Left lung (tissue), 10 donors: ENCODE measurements around the gene NAIF1. TPM values are rescaled to one million over a fixed set of nuclear protein-coding genes. Genes with fewer than 3 reads are reported as not detected.
A peak's percentile ranks its signal among the peaks of the same experiment; 100 is the strongest.

Experiments
- ATAC-seq: fragments of 200-7000 bp; cut with Tn5 transposase; one replicate; pipeline ENCODE4 v1.9.1; 2020; ENCODE audit warnings: moderate library complexity
- DNase-seq, 4 donors: peaks; one replicate each; pipeline ENCODE4 v3.0.0-alpha.2; 2013 to 2020
- H3K27ac ChIP-seq, 2 donors: fragments of 200-600 bp; sonication (generic) in 1 of 2; one replicate each; pipeline versions ENCODE4 v1.5.0 to v1.8.0; 2020 to 2021
- H3K27me3 ChIP-seq, 2 donors: fragments of 200-600 bp; sonication (generic) in 1 of 2; one replicate each; pipeline versions ENCODE4 v1.5.0 to v1.8.0; 2020 to 2021
- H3K36me3 ChIP-seq, 2 donors: fragments of 200-600 bp; sonication (generic) in 1 of 2; one replicate each; pipeline versions ENCODE4 v1.5.0 to v1.8.0; 2020 to 2021
- H3K4me1 ChIP-seq, 2 donors: fragments of 200-600 bp; one replicate each; pipeline ENCODE4 v1.8.0; 2021
- H3K4me3 ChIP-seq, 2 donors: fragments of 200-600 bp; sonication (generic) in 1 of 2; one replicate each; pipeline versions ENCODE4 v1.5.0 to v1.8.0; 2020 to 2021; ENCODE audit warnings: mild to moderate bottlenecking in 1 of 2
- H3K9me3 ChIP-seq, 2 donors: fragments of 200-600 bp; sonication (generic) in 1 of 2; one replicate each; pipeline versions ENCODE4 v1.5.0 to v1.8.0; 2020 to 2021
- CTCF ChIP-seq, 2 donors: fragments of 200-600 bp; sonication (generic) in 1 of 2; IDR thresholded peaks; one replicate each; pipeline versions ENCODE4 v1.5.0 to v1.8.0; 2021; ENCODE audit warnings: antibody characterized with exemption in 2 of 2
- intact Hi-C, 2 donors: fragments of 100-400 bp; cut with DNase I; formaldehyde crosslinking; loops; one replicate each; pipeline versions ENCODE4 v1.11.2 to v1.14.2; 2022
- polyA plus RNA-seq, 6 donors: library from polyadenylated mRNA; unstranded; fragments of 120-200 nt; gene quantifications; one replicate each; pipeline ENCODE4 v1.2.1, GENCODE V29; 2013; ENCODE audit not compliant: insufficient read length in 6 of 6
- total RNA-seq, 2 donors: library from RNA; stranded (reverse); fragmentation: NEBNext Ultra II Directional; extraction: Animal tissue kit (Norgen Biotek cat#: 25700); gene quantifications; one replicate each; pipeline ENCODE4 v1.2.1, GENCODE V29; 2021
- donor health status: DM: no; HTN: yes; CAD: no.
- donor health status: DM: no; HTN: no; CAD: no.

The NAIF1 gene
- total and polyA plus RNA-seq, 8 donors = 7.7 to 11.5 (median 9.4) TPM

- intact Hi-C loops = no loop called here
- ATAC-seq (no peak), DNase-seq (no peak)
- Histone ChIP-seq H3K4me1 (peaks cover 23 to 57% of the 10 kb centered on the region in 2 donors), H3K27ac (peak overlapping the region; percentile 49 to 75), H3K9me3 (no peaks in the 10 kb centered on the region), H3K36me3 (no peaks in the 10 kb centered on the region), H3K4me3 (no peak overlapping the region), H3K27me3 (no peaks in the 10 kb centered on the region)
- no peak for TF ChIP-seq CTCF (IDR thresholded peaks at IDR 0.05)
Observed at GRCh38 chr9:128056086-128056485, 11.0 kb downstream of the NAIF1 start.

DNA sequence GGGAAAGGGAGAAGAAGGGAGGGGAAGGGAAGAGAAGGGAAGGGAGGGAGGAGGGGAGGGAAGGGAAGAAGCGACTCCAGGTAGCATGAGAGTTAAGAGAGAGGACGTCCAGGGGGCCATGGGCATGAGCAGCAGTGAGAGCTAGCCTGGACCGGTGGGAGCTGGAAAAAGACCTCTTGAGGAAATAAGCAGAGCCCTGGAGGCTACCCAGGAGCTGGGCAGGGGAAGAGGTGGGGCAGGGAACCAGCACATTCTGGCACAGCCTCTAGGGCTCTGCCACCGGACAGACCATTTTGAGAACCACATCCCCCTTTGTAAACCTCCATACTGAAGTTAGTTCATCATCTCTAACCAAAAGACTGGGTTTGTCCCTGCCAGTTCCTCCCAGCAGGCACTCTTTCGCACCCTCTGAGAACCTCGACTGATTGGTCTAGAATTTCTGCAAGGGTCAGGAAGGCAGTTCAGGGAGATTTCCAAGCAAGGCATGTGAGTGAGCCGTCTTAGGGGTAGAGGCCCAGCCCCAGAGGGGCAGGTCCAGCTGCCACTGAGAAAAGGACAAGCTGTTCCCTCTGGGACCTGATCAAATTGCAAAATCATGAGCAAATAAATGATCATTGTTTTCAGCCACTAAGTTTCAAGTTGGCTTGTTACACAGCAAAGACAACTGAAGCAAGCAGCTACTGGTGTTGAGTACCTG is 11.6 kb downstream of the NAIF1 start:
- no peak for TF ChIP-seq CTCF (IDR thresholded peaks at IDR 0.05)
- peak overlapping the region; percentile 49 to 75 for H3K27ac ChIP-seq

GRCh38 chr9:128054087-128054486 is 13.0 kb downstream of the NAIF1 start:
- Histone ChIP-seq H3K27ac (peak overlapping the region; percentile 19 to 87), H3K9me3 (no peaks in the 10 kb centered on the region), H3K36me3 (no peaks in the 10 kb centered on the region), H3K4me1 (peaks cover 23 to 48% of the 10 kb centered on the region in 2 donors), H3K27me3 (no peaks in the 10 kb centered on the region), H3K4me3 (no peak overlapping the region)
- intact Hi-C loops = no loop called here
- TF ChIP-seq CTCF (IDR thresholded peaks at IDR 0.05) = no peak
- peak; percentile 44 for ATAC-seq
- no peak for DNase-seq

More for the DNA sequence above, 11.6 kb downstream of the NAIF1 start:
- DNase-seq (peak in 2 of 4 donors; percentile 57 to 58), ATAC-seq (peak; percentile 64)
- Histone ChIP-seq H3K36me3 (no peaks in the 10 kb centered on the region), H3K27me3 (no peaks in the 10 kb centered on the region), H3K4me1 (peaks cover 23 to 51% of the 10 kb centered on the region in 2 donors), H3K4me3 (no peak overlapping the region), H3K9me3 (no peaks in the 10 kb centered on the region)
- intact Hi-C loops = no loop called here

- intact Hi-C loops = no loop called here
- no peak for TF ChIP-seq CTCF (IDR thresholded peaks at IDR 0.05)
- peaks cover 23 to 48% of the 10 kb centered on the region in 2 donors for H3K4me1 ChIP-seq
- ATAC-seq = peak; percentile 52
- H3K36me3 ChIP-seq = no peaks in the 10 kb centered on the region
- no peak overlapping the region for H3K4me3 ChIP-seq
- peak in 1 of 4 donors; percentile 76 for DNase-seq
- peak overlapping the region; percentile 44 to 87 for H3K27ac ChIP-seq
- no peaks in the 10 kb centered on the region for H3K9me3 ChIP-seq
- no peaks in the 10 kb centered on the region for H3K27me3 ChIP-seq
Observed at GRCh38 chr9:128053560-128053959, 13.6 kb downstream of the NAIF1 start.

DNA sequence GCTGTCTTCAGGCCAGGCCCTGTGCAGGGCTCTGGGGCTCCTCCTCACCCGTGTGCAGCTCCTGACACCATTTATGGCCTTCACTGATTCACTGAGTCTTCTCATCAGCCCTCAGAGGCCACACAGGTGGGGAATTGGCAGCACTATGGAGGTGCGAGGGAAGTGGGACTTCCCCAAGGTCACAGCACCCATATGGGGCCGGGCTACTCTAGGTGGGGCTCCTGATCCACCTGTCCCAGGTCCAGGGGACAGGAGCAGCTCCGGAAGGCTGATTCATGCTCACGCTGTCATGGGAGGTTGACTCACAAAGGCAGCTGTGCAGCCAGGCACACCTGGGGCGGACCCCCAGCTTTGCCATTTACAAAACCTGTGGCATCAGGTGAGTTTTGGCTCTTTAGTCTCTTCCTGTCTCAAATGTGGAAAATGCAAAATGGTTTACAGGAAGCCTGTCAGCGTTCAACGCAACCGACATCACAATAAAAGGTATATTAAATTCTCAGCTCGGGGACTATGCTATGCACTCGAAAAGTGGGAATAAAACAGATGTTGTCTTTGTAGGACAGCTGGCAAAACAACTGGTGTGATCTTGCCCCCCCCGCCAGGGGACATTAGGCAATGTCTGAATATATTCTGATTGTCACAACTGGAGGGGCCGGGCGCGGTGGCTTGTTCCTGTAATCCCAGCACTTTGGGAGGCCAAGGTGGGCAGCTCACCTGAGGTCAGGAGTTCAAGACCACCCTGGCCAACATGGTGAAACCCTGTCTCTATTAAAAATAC is 15.0 kb downstream of the NAIF1 start:
- TF ChIP-seq CTCF (IDR thresholded peaks at IDR 0.05) = no peak
- H3K4me1 ChIP-seq = peaks cover 18 to 43% of the 10 kb centered on the region in 2 donors
- intact Hi-C loops = no loop called here
- H3K9me3 ChIP-seq = no peaks in the 10 kb centered on the region
- H3K27me3 ChIP-seq = no peaks in the 10 kb centered on the region
- DNase-seq = no peak
- no peak for ATAC-seq
- H3K27ac ChIP-seq = no peak overlapping the region
- no peaks in the 10 kb centered on the region for H3K36me3 ChIP-seq
- no peak overlapping the region for H3K4me3 ChIP-seq
